HEK293 (cell line): ENCODE results near the gene IL4R.

Experiments used
- CTCF ChIP-seq: fragments of 450-650 bp; formaldehyde crosslinking; IDR thresholded peaks from 2 replicates; pipeline ENCODE4 v1.5.1; 2016; ENCODE audit warnings: missing biosample characterization, missing genetic modification characterization
- KLF16 ChIP-seq: fragments of 450-650 bp; formaldehyde crosslinking; IDR thresholded peaks from 2 replicates; pipeline ENCODE4 v1.5.1; 2017; ENCODE audit warnings: missing biosample characterization, missing genetic modification characterization
- ZNF138 ChIP-seq: fragments of 450-650 bp; formaldehyde crosslinking; IDR thresholded peaks from 2 replicates; pipeline ENCODE4 v1.5.1; 2016; ENCODE audit warnings: missing biosample characterization, missing genetic modification characterization, borderline replicate concordance
- ZNF23 ChIP-seq: fragments of 450-650 bp; formaldehyde crosslinking; IDR thresholded peaks from 2 replicates; pipeline ENCODE4 v1.5.1; 2016; ENCODE audit warnings: missing biosample characterization, missing genetic modification characterization, borderline replicate concordance
- ZNF24 ChIP-seq: fragments of 450-650 bp; formaldehyde crosslinking; IDR thresholded peaks from 2 replicates; pipeline ENCODE4 v1.5.1; 2016; ENCODE audit warnings: missing biosample characterization, missing genetic modification characterization
- ZNF37A ChIP-seq: fragments of 450-650 bp; IDR thresholded peaks from 2 replicates; pipeline ENCODE4 v1.5.1; 2018; ENCODE audit warnings: missing biosample characterization, missing genetic modification characterization

- TF ChIP-seq ZNF37A (tag by site-specific recombination), result no peak
- no peak for TF ChIP-seq CTCF
- no peak for TF ChIP-seq ZNF24
- no peak for TF ChIP-seq KLF16 (tag by site-specific recombination)
- no peak for TF ChIP-seq ZNF138 (tag by site-specific recombination)
- TF ChIP-seq ZNF23 (tag by site-specific recombination), result no peak
Measured at GRCh38 chr16:27407133-27407532, 93.4 kb downstream of the IL4R start.
